T-helper 22 cell (primary cell): ENCODE results near the gene ADD1.

ENCODE experiments used
- DNase-seq: peaks from one replicate; pipeline ENCODE4 v3.0.0-alpha.2; 2020; ENCODE audit warnings: low read depth

ADD1 gene

GRCh38 chr4:2963966-2964471, 120.4 kb downstream of the ADD1 start:
- no peak for DNase-seq

GRCh38 chr4:2964706-2965258, 121.1 kb downstream of the ADD1 start:
- no peak for DNase-seq

GRCh38 chr4:2965262-2965661, 121.6 kb downstream of the ADD1 start:
- DNase-seq: no peak

GRCh38 chr4:2968381-2968780, 124.7 kb downstream of the ADD1 start:
- no peak for DNase-seq

GRCh38 chr4:2971275-2971674, 127.6 kb downstream of the ADD1 start:
- no peak for DNase-seq

- DNase-seq: no peak
Observed at GRCh38 chr4:2977211-2978088, 133.8 kb downstream of the ADD1 start.
